ENCODE measurements around the gene RBM11.
"Not testable (repeated sequence)": the region's sequence is repeated elsewhere in the genome, so short reads cannot be mapped to it uniquely, and the experiment has no call there.

The RBM11 gene

GRCh38 chr21:14215971-14216641 lies at the start of gene RBM11:
Gene RBM11, plus strand, starts transcription at chr21:14216157. Its CDS starts 30 bp downstream, at chr21:14216187.
- DNase-seq, result no peak

GRCh38 chr21:14166463-14167223 lies 49.3 kb upstream of the RBM11 start:
- DNase-seq, result not testable (repeated sequence)

- DNase-seq, result no peak
Measured at GRCh38 chr21:14206222-14206621, 9.7 kb upstream of the RBM11 start.

DNA sequence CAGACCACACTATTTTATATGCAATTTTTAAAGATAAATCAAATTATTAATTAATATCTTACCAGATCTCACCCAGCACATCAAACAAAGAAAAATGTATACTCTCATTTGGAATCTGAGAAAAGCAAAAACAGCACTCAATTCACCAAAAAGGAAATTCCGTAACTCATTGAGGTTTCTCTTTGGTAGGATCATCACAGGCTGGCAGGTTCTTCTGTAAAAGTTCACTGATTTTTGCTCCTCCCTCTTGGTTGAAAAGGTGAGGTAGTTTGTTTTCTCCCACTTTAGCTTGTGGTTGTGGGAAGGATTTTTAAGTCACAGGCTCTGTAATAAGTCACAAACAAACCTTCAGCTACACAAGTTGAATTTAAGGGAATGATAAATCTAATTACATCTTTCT lies 5.2 kb upstream of the RBM11 start, which contains the start of gene LIPI:
Gene LIPI, minus strand, starts transcription at position 218 of the 400 bp plus-strand sequence. Its CDS starts 110 bp downstream, at position 108.
- no peak for DNase-seq

- DNase-seq, result no peak
Measured at GRCh38 chr21:14213164-14213563, 2.8 kb upstream of the RBM11 start.

DNA sequence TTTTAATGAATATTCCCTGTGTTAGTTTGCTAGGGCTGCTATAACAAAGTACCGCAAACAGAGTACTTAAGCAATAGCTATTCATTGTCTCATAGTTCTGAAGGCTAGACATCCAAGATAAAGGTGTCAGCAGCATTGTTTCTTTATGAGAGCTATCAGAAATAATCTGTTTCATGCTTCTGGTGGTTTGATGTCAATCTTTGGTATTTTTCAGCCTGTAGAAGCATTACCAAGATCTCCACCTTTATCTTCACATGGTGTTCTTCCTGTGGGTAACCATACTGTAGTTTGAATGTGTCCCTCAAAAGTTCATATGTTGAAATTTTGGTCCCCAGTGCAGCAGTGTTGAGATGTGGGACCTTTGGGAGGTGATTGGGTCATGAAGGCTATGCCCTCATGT lies 7.4 kb downstream of the RBM11 start:
- DNase-seq, result no peak

GRCh38 chr21:14229399-14229798 lies 13.4 kb downstream of the RBM11 start:
- DNase-seq, result no peak

GRCh38 chr21:14235101-14235500 lies 19.1 kb downstream of the RBM11 start:
- DNase-seq, result no peak

DNA sequence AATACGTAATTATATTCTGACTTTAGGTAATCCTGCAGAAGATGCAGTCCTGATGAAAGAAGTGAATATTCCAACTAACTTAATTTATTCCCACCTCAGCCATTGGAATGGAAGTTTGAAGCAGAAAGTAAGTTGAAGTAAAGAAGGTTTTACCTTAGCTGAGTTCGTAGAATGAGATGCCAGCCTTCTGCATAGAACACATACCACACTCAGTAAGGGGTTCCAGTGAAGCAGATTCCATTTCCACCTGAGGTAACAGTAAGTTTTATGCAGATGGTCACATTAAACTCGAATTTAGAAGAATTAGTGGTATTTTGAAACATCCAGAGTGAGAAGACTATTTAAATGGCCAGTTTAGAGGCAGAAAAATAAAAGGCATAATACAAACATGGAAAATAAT lies 20.2 kb downstream of the RBM11 start:
- no peak for DNase-seq

DNA sequence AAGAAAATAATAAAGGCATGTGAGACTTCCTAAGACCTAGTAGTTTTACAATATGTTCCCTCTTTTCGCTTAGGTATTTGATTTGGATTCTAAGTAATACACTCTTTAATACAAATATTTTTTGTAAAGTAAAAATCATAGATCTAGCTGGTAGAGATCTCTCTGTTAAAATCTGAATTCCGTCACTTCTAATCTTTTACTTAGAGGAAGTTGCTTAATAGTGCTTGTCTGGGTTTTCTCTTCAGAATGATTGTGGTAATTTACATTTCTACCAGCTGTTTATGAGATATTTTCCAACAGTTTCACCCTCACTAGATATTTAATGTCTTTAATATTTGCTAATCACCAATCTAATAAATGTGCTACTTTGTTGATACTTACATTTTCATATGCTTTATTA lies 23.3 kb downstream of the RBM11 start:
- no peak for DNase-seq

GRCh38 chr21:14241297-14241696 lies 25.3 kb downstream of the RBM11 start:
- DNase-seq, result no peak

- no peak for DNase-seq
Measured at GRCh38 chr21:14243461-14243860, 27.5 kb downstream of the RBM11 start.

- no peak for DNase-seq
Measured at GRCh38 chr21:14243874-14244273, 27.9 kb downstream of the RBM11 start.

GRCh38 chr21:14244911-14245310 lies 29.0 kb downstream of the RBM11 start:
- no peak for DNase-seq

GRCh38 chr21:14245711-14246110 lies 29.8 kb downstream of the RBM11 start:
- no peak for DNase-seq

- DNase-seq, result no peak
Measured at GRCh38 chr21:14251336-14251735, 35.4 kb downstream of the RBM11 start.

- peak; percentile 68 for DNase-seq
Measured at GRCh38 chr21:14259747-14260146, 43.8 kb downstream of the RBM11 start.

- no peak for DNase-seq
Measured at GRCh38 chr21:14260174-14260764, 44.3 kb downstream of the RBM11 start.

DNA sequence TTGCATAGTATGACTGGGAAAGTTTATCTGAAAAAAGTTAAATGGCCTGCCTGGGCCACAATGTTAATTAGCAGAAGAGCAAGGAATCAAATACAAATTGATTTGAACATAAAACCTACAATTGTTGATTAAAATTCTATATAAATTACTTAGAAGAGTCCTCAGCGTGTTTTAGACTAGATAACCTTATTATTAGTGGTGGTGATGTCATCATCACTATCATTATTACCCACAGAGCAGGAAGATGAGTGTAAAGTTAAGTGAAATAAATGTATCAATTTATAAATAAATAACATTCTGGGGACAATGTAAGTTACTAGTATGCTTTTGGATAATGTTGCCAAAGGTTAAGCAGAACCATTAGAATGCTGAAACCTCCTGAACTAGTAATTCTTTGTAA lies 46.1 kb downstream of the RBM11 start:
- no peak for DNase-seq

DNA sequence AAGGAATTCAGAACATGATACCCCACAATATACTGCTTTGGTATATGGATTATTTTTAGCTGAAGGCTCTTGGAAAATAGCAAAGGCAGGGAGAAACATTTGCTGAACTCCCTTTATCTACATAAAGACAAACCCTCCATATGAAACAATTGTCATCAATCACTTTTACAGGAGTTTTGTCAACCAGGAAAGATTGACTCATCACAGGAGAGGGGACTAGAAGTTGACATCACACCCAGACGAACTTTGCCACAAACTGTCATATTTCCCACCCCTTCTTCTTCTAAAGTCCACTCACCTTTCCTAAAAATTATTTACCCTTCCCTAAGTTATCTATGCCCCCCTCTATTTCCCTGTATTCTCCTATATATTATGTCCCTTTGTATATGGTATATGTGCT lies 47.9 kb downstream of the RBM11 start:
- DNase-seq, result no peak

DNA sequence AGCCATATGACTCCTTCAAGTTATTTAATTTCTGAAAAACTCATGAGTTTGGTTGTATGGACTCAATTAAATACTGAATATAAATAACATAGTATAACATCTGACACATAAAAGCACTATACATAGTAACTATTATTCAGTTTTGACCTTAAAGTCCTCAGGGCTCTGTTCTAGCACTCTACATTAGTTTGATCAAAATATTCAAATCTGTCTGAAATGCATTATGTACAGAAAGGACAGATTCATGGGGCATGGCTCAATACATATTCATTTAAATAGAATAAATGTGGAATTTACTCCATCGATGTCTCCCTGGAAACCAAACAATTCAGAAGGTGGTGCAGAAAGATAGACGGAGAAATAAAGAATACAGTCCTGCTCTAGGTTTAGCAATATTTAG lies 49.1 kb downstream of the RBM11 start:
- DNase-seq, result no peak

DNA sequence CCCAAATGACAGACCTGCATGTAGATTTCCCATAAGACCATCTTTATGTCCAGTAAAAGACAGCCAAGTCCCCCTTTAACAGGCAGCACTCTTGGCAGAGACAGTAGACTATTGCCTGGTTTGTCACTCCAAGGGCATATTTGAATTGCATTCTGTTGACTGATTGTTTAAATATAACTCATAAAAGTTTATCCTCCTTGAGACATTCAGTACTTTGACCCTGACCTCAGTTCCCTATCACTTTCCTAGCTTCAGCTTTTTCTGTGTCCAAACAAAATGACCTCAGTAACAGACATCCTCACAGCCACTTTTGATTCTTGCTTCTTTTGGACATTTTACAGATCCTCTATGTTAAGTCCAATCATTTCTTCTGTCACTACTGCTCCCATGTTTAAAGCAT lies 51.1 kb downstream of the RBM11 start:
- DNase-seq, result no peak

- DNase-seq, result no peak
Measured at GRCh38 chr21:14270631-14271030, 54.7 kb downstream of the RBM11 start.

- DNase-seq, result no peak
Measured at GRCh38 chr21:14271053-14271452, 55.1 kb downstream of the RBM11 start.
